22Rv1 (cell line): ENCODE measurements around the gene ZIC2.

ENCODE experiments used
- CTCF ChIP-seq: fragments of 450-650 bp; IDR thresholded peaks from 2 replicates; pipeline ENCODE4 v1.5.1; 2017; ENCODE audit warnings: mild to moderate bottlenecking
- ZFX ChIP-seq: fragments of 450-650 bp; IDR thresholded peaks from 2 replicates; pipeline ENCODE4 v1.6.1; 2017; ENCODE audit warnings: antibody characterized with exemption, borderline replicate concordance

DNA sequence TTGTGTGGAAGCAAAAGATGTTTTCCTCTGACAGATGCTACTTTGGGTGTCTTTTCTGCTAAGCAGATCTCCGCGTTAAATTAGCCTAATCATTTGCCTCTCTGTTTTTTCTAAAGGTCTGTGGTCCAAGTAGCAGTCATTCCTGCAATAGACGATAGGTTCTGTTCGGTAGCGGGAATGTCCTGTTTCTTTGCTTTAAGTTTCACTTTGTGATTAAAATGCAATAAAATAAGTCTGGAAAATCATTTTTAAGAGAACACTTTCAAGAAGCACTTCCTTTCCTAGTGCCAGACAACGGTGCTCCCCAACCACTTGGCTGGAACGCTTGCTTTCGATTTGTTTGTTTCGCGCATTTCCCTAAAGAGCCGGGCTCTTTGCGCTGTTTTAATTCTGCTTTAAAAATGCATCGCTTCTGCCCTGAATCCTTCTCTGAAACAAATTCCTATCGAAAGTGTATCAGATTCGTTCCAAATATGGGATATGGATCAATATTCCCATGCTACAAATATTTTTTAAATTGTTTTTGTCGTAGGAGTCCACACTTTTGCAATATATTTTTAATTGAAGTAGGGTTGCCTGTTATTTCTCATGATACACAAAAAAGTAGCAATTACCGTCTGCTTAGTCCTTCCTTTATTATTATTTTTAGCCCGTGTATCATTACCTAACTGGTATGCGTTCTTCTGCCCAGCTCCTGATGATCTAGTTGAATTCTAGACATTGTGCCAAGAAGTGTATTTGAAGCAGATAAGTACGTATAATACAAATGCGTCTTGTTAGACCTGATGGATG is 14.2 kb downstream of the ZIC2 start:
- TF ChIP-seq CTCF (no peak), ZFX (no peak)
